H9 (cell line): ENCODE measurements around the gene MAST2. TPM values are rescaled to one million over a fixed set of nuclear protein-coding genes. Genes with fewer than 3 reads are reported as not detected.

Source experiments
- DNase-seq: peaks from one replicate; pipeline ENCODE4 v3.0.0-alpha.2; 2017
- H2AFZ ChIP-seq: one replicate; pipeline ENCODE4 v1.6.1; 2013; ENCODE audit warnings: mild to moderate bottlenecking, low read length, control low read depth, moderate library complexity
- H2AK5ac ChIP-seq: 2 replicates; pipeline ENCODE4 v1.6.1; 2013; ENCODE audit warnings: low read length, control low read depth, mixed read lengths; ENCODE audit not compliant: insufficient read length
- H2BK120ac ChIP-seq: one replicate; pipeline ENCODE4 v1.6.1; 2013; ENCODE audit warnings: low read depth, mild to moderate bottlenecking, low read length, control low read depth, inconsistent platforms; ENCODE audit not compliant: poor library complexity, severe bottlenecking
- H2BK12ac ChIP-seq: 2 replicates; pipeline ENCODE4 v1.6.1; 2013; ENCODE audit warnings: low read length, control low read depth, mixed read lengths, low read depth; ENCODE audit not compliant: insufficient read length
- H2BK15ac ChIP-seq: 2 replicates; pipeline ENCODE4 v1.6.1; 2013; ENCODE audit warnings: low read depth, low read length, control low read depth
- H2BK20ac ChIP-seq: one replicate; pipeline ENCODE4 v1.6.1; 2013; ENCODE audit warnings: low read depth, mild to moderate bottlenecking, low read length, control low read depth, inconsistent platforms; ENCODE audit not compliant: poor library complexity, severe bottlenecking
- H2BK5ac ChIP-seq: 2 replicates; pipeline ENCODE4 v1.6.1; 2013; ENCODE audit warnings: low read length, control low read depth, mixed read lengths; ENCODE audit not compliant: insufficient read length
- H3K14ac ChIP-seq: 2 replicates; pipeline ENCODE4 v1.6.1; 2013; ENCODE audit warnings: low read length, control low read depth; ENCODE audit not compliant: insufficient read depth
- H3K18ac ChIP-seq: 2 replicates; pipeline ENCODE4 v1.6.1; 2013; ENCODE audit warnings: low read depth, mild to moderate bottlenecking, mixed read lengths, low read length, control low read depth; ENCODE audit not compliant: insufficient read length
- H3K23ac ChIP-seq: 2 replicates; pipeline ENCODE4 v1.6.1; 2013; ENCODE audit warnings: low read length, control low read depth, mixed read lengths, low read depth; ENCODE audit not compliant: insufficient read length
- H3K23me2 ChIP-seq: 2 replicates; pipeline ENCODE4 v1.6.1; 2013; ENCODE audit warnings: low read depth, mild to moderate bottlenecking, mixed read lengths, low read length, control low read depth; ENCODE audit not compliant: insufficient read length, poor library complexity, severe bottlenecking
- H3K27ac ChIP-seq: 2 replicates; pipeline ENCODE4 v1.5.1; 2013; ENCODE audit warnings: low read length, control low read depth, mixed read lengths, low read depth; ENCODE audit not compliant: insufficient read length
- H3K27me3 ChIP-seq: 2 replicates; pipeline ENCODE4 v1.6.1; 2013; ENCODE audit warnings: low read length, control low read depth, inconsistent platforms; ENCODE audit not compliant: insufficient read depth
- H3K4ac ChIP-seq: 2 replicates; pipeline ENCODE4 v1.6.1; 2013; ENCODE audit warnings: low read depth, mild to moderate bottlenecking, control low read depth, inconsistent platforms, low read length, moderate library complexity
- H3K4me1 ChIP-seq: 2 replicates; pipeline ENCODE4 v1.6.1; 2013; ENCODE audit warnings: low read length, control low read depth, inconsistent platforms; ENCODE audit not compliant: insufficient read depth
- H3K4me2 ChIP-seq: 2 replicates; pipeline ENCODE4 v1.6.1; 2013; ENCODE audit warnings: low read length, control low read depth, mixed read lengths; ENCODE audit not compliant: insufficient read length, insufficient read depth
- H3K56ac ChIP-seq: 2 replicates; pipeline ENCODE4 v1.6.1; 2013; ENCODE audit warnings: low read depth, mild to moderate bottlenecking, mixed read lengths, low read length, control low read depth; ENCODE audit not compliant: insufficient read length
- H3K79me1 ChIP-seq: 2 replicates; pipeline ENCODE4 v1.6.1; 2013; ENCODE audit warnings: low read depth, mild to moderate bottlenecking, moderate library complexity, low read length, control low read depth, inconsistent platforms; ENCODE audit not compliant: insufficient read depth, poor library complexity, severe bottlenecking
- H3K79me2 ChIP-seq: 2 replicates; pipeline ENCODE4 v1.6.1; 2013; ENCODE audit warnings: low read length, control low read depth, inconsistent platforms; ENCODE audit not compliant: insufficient read depth
- H3K9ac ChIP-seq: 2 replicates; pipeline ENCODE4 v1.6.1; 2013; ENCODE audit warnings: low read length, control low read depth, mixed read lengths; ENCODE audit not compliant: insufficient read length; ENCODE audit errors: extremely low read depth
- H3K9me3 ChIP-seq: one replicate; pipeline ENCODE4 v1.6.1; 2013; ENCODE audit warnings: low read depth, low read length, inconsistent platforms; ENCODE audit not compliant: control insufficient read depth
- H3T11ph ChIP-seq: one replicate; pipeline ENCODE4 v1.6.1; 2013; ENCODE audit warnings: mild to moderate bottlenecking, low read length, control low read depth, inconsistent platforms
- H4K20me1 ChIP-seq: one replicate; pipeline ENCODE4 v1.6.1; 2013; ENCODE audit not compliant: control insufficient read depth, insufficient read length, insufficient read depth
- H4K5ac ChIP-seq: 2 replicates; pipeline ENCODE4 v1.6.1; 2013; ENCODE audit warnings: low read depth, mild to moderate bottlenecking, mixed read lengths, low read length, control low read depth; ENCODE audit not compliant: insufficient read length
- H4K8ac ChIP-seq: replicated peaks from 2 replicates; pipeline ENCODE4 v1.6.1; 2013; ENCODE audit warnings: low read length, control low read depth, mixed read lengths, low read depth; ENCODE audit not compliant: insufficient read length
- H4K91ac ChIP-seq: 2 replicates; pipeline ENCODE4 v1.6.1; 2013; ENCODE audit warnings: low read depth, mild to moderate bottlenecking, moderate library complexity, mixed read lengths, low read length, control low read depth; ENCODE audit not compliant: insufficient read length
- H3K27ac Mint-ChIP-seq, 3 experiments: 2 replicates in 2 of 3; 3 replicates in 1 of 3; pipeline ENCODE4 v1.8.0; 2020 to 2021; ENCODE audit warnings: mixed read lengths in 3 of 3, mild to moderate bottlenecking in 1 of 3, moderate library complexity in 1 of 3
- H3K27me3 Mint-ChIP-seq: 2 replicates; pipeline ENCODE4 v1.8.0; 2021; ENCODE audit warnings: low read depth, mild to moderate bottlenecking, moderate library complexity, mixed read lengths
- H3K36me3 Mint-ChIP-seq, 3 experiments: 2 replicates in 2 of 3; 3 replicates in 1 of 3; pipeline ENCODE4 v1.8.0; 2020 to 2021; ENCODE audit warnings: low read depth in 3 of 3, mixed read lengths in 3 of 3; ENCODE audit not compliant: insufficient read depth in 1 of 3
- H3K4me1 Mint-ChIP-seq, 2 experiments: 2 replicates each; pipeline ENCODE4 v1.8.0; 2020; ENCODE audit warnings: mixed read lengths in 2 of 2
- H3K4me3 Mint-ChIP-seq, 2 experiments: 2 replicates in 1 of 2; 3 replicates in 1 of 2; pipeline ENCODE4 v1.8.0; 2020 to 2021; ENCODE audit warnings: mild to moderate bottlenecking in 2 of 2, mixed read lengths in 2 of 2, moderate library complexity in 1 of 2
- H3K9me3 Mint-ChIP-seq, 2 experiments: 2 replicates in 1 of 2; 3 replicates in 1 of 2; pipeline ENCODE4 v1.8.0; 2020; ENCODE audit warnings: mild to moderate bottlenecking in 2 of 2, mixed read lengths in 2 of 2, moderate library complexity in 1 of 2
- WGBS: extraction: QIAGEN DNeasy Blood & Tissue Kit; methylation state at CpG from one replicate; pipeline ENCODE4 v1.1.7; 2013; ENCODE audit warnings: missing lambda C conversion rate, low lambda C conversion rate, mixed read lengths; ENCODE audit not compliant: insufficient read length; ENCODE audit errors: extremely low coverage; 5-methylcytosine and 5-hydroxymethylcytosine counted together
- total RNA-seq: library from RNA; stranded (reverse); gene quantifications from 2 replicates; pipeline ENCODE4 v1.2.1, GENCODE V29; 2021
- TF ChIP-seq, protein P1 (sequence below): fragments of 200-600 bp; sonication (generic); conservative IDR thresholded peaks from 3 replicates; pipeline ENCODE4 v1.8.0; 2021; ENCODE audit warnings: antibody characterized with exemption, mild to moderate bottlenecking

Gene MAST2
- total RNA-seq, 1 experiment from 2014 or later: 28.8 TPM

DNA sequence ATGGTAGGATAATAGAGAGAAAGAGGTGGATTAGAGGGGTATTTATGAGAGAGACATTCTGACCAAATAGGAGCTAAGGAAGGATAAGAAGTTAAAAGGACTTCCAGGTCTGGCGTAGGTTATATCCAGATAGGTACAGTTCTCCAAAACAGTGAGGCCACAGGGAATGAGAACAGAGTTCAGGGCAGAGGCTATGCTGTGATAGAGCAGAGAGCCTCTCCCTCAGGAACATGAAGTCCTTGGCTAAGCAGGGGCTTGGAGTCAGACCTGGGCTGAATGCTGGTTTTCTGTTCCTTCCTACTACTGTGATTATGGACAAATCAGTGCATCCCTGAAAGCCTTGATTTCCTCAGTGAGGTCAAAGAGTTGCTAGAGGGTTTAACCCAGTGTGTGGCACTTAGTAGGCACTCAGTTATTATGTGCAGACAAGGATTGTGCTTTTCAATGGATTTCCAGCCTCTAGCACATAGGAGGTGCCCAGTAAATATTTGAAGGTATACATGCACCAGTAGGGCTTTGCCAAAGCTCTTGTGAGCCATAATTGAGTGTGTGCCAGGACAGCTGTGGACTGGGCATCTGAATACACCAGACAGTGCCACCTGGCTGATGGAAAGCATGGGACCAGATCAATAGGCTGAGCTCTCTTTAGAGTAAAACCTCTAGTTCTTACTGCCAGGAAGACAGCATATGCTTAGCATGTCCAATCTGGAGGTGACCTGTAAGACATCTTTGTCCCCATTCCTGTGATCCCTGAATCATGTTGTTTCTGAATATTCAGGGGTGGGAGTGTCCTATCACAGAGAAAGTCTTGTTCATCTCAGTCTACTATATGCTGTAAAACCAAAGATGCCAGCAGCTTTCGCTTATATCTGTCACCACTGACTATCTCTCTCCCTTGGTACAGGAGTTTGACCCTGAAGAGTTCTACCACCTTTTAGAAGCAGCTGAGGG, 217.9 kb downstream of the MAST2 start:
- H3K23ac ChIP-seq: no peak overlapping the region
- no peak for DNase-seq
- H3K4me3 Mint-ChIP-seq: no peak overlapping the region
- H3K27me3 Mint-ChIP-seq: no peaks in the 10 kb centered on the region
- no peaks in the 10 kb centered on the region for H3K79me1 ChIP-seq
- no peak overlapping the region for H4K8ac ChIP-seq
- H3K4ac ChIP-seq: no peak overlapping the region
- H3K56ac ChIP-seq: no peak overlapping the region
- no peaks in the 10 kb centered on the region for H3K9me3 Mint-ChIP-seq
- no peak overlapping the region for H2AK5ac ChIP-seq
- H2BK15ac ChIP-seq: no peak overlapping the region
- no peak overlapping the region for H3K18ac ChIP-seq
- H3T11ph ChIP-seq: no peak overlapping the region
- H3K27ac ChIP-seq: no peak overlapping the region
- H4K91ac ChIP-seq: no peak overlapping the region
- H4K20me1 ChIP-seq: no peaks in the 10 kb centered on the region
- WGBS: no CpG with 5 or more reads among the region's 2 CpGs
- no peak overlapping the region for H3K27ac Mint-ChIP-seq
- H3K4me1 Mint-ChIP-seq: no peaks in the 10 kb centered on the region
- no peaks in the 10 kb centered on the region for H3K4me1 ChIP-seq
- H2BK5ac ChIP-seq: no peak overlapping the region
- no peaks in the 10 kb centered on the region for H3K9me3 ChIP-seq
- H2BK120ac ChIP-seq: no peak overlapping the region
- peaks cover 21 to 31% (median 28%) of the 10 kb centered on the region in 3 experiments for H3K36me3 Mint-ChIP-seq
- H2BK12ac ChIP-seq: no peak overlapping the region
- H2BK20ac ChIP-seq: no peak overlapping the region
- no peak overlapping the region for H4K5ac ChIP-seq
- H2AFZ ChIP-seq: no peak overlapping the region
- no peaks in the 10 kb centered on the region for H3K79me2 ChIP-seq
- H3K14ac ChIP-seq: no peak overlapping the region
- H3K9ac ChIP-seq: no peak overlapping the region
- H3K27me3 ChIP-seq: no peaks in the 10 kb centered on the region
- H3K4me2 ChIP-seq: no peak overlapping the region
- TF ChIP-seq, protein P1, sequence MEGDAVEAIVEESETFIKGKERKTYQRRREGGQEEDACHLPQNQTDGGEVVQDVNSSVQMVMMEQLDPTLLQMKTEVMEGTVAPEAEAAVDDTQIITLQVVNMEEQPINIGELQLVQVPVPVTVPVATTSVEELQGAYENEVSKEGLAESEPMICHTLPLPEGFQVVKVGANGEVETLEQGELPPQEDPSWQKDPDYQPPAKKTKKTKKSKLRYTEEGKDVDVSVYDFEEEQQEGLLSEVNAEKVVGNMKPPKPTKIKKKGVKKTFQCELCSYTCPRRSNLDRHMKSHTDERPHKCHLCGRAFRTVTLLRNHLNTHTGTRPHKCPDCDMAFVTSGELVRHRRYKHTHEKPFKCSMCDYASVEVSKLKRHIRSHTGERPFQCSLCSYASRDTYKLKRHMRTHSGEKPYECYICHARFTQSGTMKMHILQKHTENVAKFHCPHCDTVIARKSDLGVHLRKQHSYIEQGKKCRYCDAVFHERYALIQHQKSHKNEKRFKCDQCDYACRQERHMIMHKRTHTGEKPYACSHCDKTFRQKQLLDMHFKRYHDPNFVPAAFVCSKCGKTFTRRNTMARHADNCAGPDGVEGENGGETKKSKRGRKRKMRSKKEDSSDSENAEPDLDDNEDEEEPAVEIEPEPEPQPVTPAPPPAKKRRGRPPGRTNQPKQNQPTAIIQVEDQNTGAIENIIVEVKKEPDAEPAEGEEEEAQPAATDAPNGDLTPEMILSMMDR: no peak
- H3K23me2 ChIP-seq: no peaks in the 10 kb centered on the region
